CD14-positive monocyte (primary cell): ENCODE measurements around the gene KCNC3. TPM values are rescaled to one million over a fixed set of nuclear protein-coding genes. Genes with fewer than 3 reads are reported as not detected.
"Not testable (repeated sequence)": the region's sequence is repeated elsewhere in the genome, so short reads cannot be mapped to it uniquely, and the experiment has no call there.

Experiments used
- DNase-seq, 3 donors: peaks; one replicate each; pipeline ENCODE4 v3.0.0-alpha.2; 2011 to 2022
- H2AFZ ChIP-seq: 2 replicates; pipeline ENCODE4 v1.6.0; 2012; ENCODE audit warnings: mild to moderate bottlenecking, low read depth, low read length, inconsistent platforms; ENCODE audit not compliant: insufficient read depth, poor library complexity, severe bottlenecking
- H3K27ac ChIP-seq, 2 donors: 1 replicate in 1 of 2; 2 replicates in 1 of 2; pipeline ENCODE4 v1.5.1; 2012 to 2013; ENCODE audit warnings: low read length in 2 of 2, control low read depth in 1 of 2, inconsistent platforms in 1 of 2, low read depth in 1 of 2, mild to moderate bottlenecking in 1 of 2
- H3K27me3 ChIP-seq, 2 donors: one replicate each; pipeline versions ENCODE4 v1.6.0 to v1.6.1; 2011 to 2013; ENCODE audit warnings: low read length in 2 of 2; ENCODE audit not compliant: control insufficient read depth in 2 of 2, insufficient read depth in 2 of 2
- H3K36me3 ChIP-seq, 2 donors: replicated peaks in 1 of 2; 1 replicate in 1 of 2; 2 replicates in 1 of 2; pipeline versions ENCODE4 v1.5.1 to v1.6.1; 2012 to 2013; ENCODE audit warnings: low read length in 2 of 2, control low read depth in 1 of 2, inconsistent platforms in 1 of 2, mild to moderate bottlenecking in 1 of 2; ENCODE audit not compliant: insufficient read depth in 2 of 2, control insufficient read depth in 1 of 2
- H3K4me1 ChIP-seq, 2 donors: 1 replicate in 1 of 2; 2 replicates in 1 of 2; pipeline versions ENCODE4 v1.5.1 to v1.6.1; 2012 to 2013; ENCODE audit warnings: low read length in 2 of 2, control low read depth in 1 of 2, inconsistent platforms in 1 of 2, mild to moderate bottlenecking in 1 of 2, moderate library complexity in 1 of 2; ENCODE audit not compliant: insufficient read depth in 2 of 2, control insufficient read depth in 1 of 2
- H3K4me2 ChIP-seq: replicated peaks from 2 replicates; pipeline ENCODE3; 2012; ENCODE audit warnings: low read length, moderate library complexity, mild to moderate bottlenecking; ENCODE audit not compliant: poor library complexity, severe bottlenecking; ENCODE audit errors: extremely low read depth
- H3K4me3 ChIP-seq, 3 experiments: fragments of 200-600 bp in 1 of 3; sonication (generic) in 1 of 3; replicated peaks in 1 of 3; 1 replicate in 2 of 3; 2 replicates in 1 of 3; pipeline ENCODE4 v1.5.1; 2011 to 2013; ENCODE audit warnings: low read length in 3 of 3, mild to moderate bottlenecking in 3 of 3, control low read depth in 2 of 3, low read depth in 2 of 3, inconsistent platforms in 1 of 3, moderate library complexity in 1 of 3
- H3K79me2 ChIP-seq: 2 replicates; pipeline ENCODE4 v1.6.0; 2012; ENCODE audit warnings: mild to moderate bottlenecking, control low read depth, inconsistent platforms, low read length, moderate library complexity; ENCODE audit not compliant: insufficient read depth
- H3K9ac ChIP-seq: 2 replicates; pipeline ENCODE4 v1.6.0; 2017; ENCODE audit warnings: low read length, mild to moderate bottlenecking; ENCODE audit not compliant: insufficient read depth, poor library complexity, severe bottlenecking
- H3K9me3 ChIP-seq, 2 donors: replicated peaks in 1 of 2; 1 replicate in 1 of 2; 2 replicates in 1 of 2; pipeline versions ENCODE4 v1.5.1 to v1.6.1; 2012 to 2013; ENCODE audit warnings: low read length in 2 of 2, control low read depth in 1 of 2; ENCODE audit not compliant: control insufficient read depth in 1 of 2, insufficient read depth in 1 of 2
- H4K20me1 ChIP-seq: 2 replicates; pipeline ENCODE4 v1.6.0; 2012; ENCODE audit warnings: mild to moderate bottlenecking, low read length, control low read depth, moderate library complexity; ENCODE audit not compliant: insufficient read depth
- H3K27ac Mint-ChIP-seq, 7 donors: one replicate each; pipeline ENCODE4 v1.8.0; 2020; ENCODE audit warnings: mild to moderate bottlenecking in 7 of 7, mixed read lengths in 7 of 7, moderate library complexity in 6 of 7, inconsistent platforms in 2 of 7
- H3K27me3 Mint-ChIP-seq, 3 donors: one replicate each; pipeline ENCODE4 v1.8.0; 2021 to 2022; ENCODE audit warnings: low read depth in 3 of 3, mild to moderate bottlenecking in 3 of 3, mixed read lengths in 3 of 3, moderate library complexity in 3 of 3, inconsistent platforms in 1 of 3
- H3K36me3 Mint-ChIP-seq, 2 donors: one replicate each; pipeline ENCODE4 v1.8.0; 2020; ENCODE audit warnings: mixed read lengths in 2 of 2, inconsistent platforms in 1 of 2, mild to moderate bottlenecking in 1 of 2
- H3K4me1 Mint-ChIP-seq: one replicate; pipeline ENCODE4 v1.8.0; 2020; ENCODE audit warnings: mild to moderate bottlenecking, mixed read lengths
- H3K4me3 Mint-ChIP-seq, 2 donors: one replicate each; pipeline ENCODE4 v1.8.0; 2020; ENCODE audit warnings: mild to moderate bottlenecking in 2 of 2, mixed read lengths in 2 of 2, moderate library complexity in 1 of 2
- H3K9me3 Mint-ChIP-seq, 7 donors: one replicate each; pipeline ENCODE4 v1.8.0; 2020 to 2022; ENCODE audit warnings: mixed read lengths in 7 of 7, mild to moderate bottlenecking in 6 of 7, moderate library complexity in 6 of 7, inconsistent platforms in 2 of 7
- WGBS: methylation state at CpG from one replicate; pipeline ENCODE4 v1.1.5; 2013; ENCODE audit warnings: missing lambda C conversion rate; ENCODE audit not compliant: insufficient coverage; 5-methylcytosine and 5-hydroxymethylcytosine counted together
- intact Hi-C, 2 donors: fragments of 100-400 bp; cut with micrococcal nuclease; formaldehyde crosslinking; loops; one replicate each; pipeline versions ENCODE4 v1.15.0 to v1.15.1; 2023
- polyA plus RNA-seq, 3 donors: library from polyadenylated mRNA; depleted of rRNA in 1 of 3; unstranded in 2 of 3; stranded (reverse) in 1 of 3; fragments of 300-500 nt in 2 of 3; fragments of >200 nt in 1 of 3; fragmentation: Illumina TruSeq in 2 of 3; gene quantifications; 1 replicate in 2 of 3; 2 replicates in 1 of 3; pipeline ENCODE4 v1.2.3, GENCODE V29; 2012 to 2021
- TF ChIP-seq, protein P1 (sequence below): fragments of 200-600 bp; IDR thresholded peaks from one replicate; pipeline ENCODE4 v1.8.0; 2022; ENCODE audit warnings: antibody characterized with exemption, mild to moderate bottlenecking

The KCNC3 gene
- polyA plus RNA-seq, 3 donors, result 0.04 to 23.6 TPM; not detected in 1

DNA sequence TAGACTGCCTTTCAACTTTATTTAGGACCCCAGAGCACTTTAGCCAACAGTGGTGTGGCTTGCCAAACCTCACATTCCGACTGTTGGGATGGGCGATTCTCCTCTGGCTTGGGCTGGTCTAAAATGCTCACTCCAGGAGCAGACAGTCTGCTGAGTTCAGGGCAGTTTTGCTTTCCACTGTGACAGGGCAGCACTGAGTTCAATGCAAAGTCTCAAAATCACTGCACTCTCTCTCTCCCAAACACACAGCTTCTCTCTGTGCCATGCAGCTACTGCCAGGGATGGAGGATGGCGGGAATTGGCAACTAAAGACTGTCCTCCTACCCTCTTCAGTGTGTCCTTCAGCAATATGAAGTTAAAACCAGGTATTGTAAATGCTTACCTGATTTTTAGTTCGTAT lies 23.1 kb upstream of the KCNC3 start:
- Mint-ChIP-seq H3K27ac (no peak overlapping the region), H3K36me3 (no peaks in the 10 kb centered on the region), H3K27me3 (peaks cover 2 to 9% (median 5%) of the 10 kb centered on the region in 3 donors), H3K4me3 (no peak overlapping the region), H3K9me3 (peaks cover 0 to 3% (median 0%) of the 10 kb centered on the region in 7 donors), H3K4me1 (peaks cover 16% of the 10 kb centered on the region)
- Histone ChIP-seq H2AFZ (no peak overlapping the region), H3K9me3 (no peaks in the 10 kb centered on the region), H3K27me3 (no peaks in the 10 kb centered on the region), H3K27ac (no peak overlapping the region), H3K9ac (no peak overlapping the region), H3K79me2 (no peaks in the 10 kb centered on the region), H3K36me3 (no peaks in the 10 kb centered on the region), H4K20me1 (no peaks in the 10 kb centered on the region), H3K4me1 (peaks cover 13% of the 10 kb centered on the region in 2 donors), H3K4me2 (no peak overlapping the region), H3K4me3 (no peak overlapping the region)
- intact Hi-C loops, result no loop called here
- TF ChIP-seq, protein P1, sequence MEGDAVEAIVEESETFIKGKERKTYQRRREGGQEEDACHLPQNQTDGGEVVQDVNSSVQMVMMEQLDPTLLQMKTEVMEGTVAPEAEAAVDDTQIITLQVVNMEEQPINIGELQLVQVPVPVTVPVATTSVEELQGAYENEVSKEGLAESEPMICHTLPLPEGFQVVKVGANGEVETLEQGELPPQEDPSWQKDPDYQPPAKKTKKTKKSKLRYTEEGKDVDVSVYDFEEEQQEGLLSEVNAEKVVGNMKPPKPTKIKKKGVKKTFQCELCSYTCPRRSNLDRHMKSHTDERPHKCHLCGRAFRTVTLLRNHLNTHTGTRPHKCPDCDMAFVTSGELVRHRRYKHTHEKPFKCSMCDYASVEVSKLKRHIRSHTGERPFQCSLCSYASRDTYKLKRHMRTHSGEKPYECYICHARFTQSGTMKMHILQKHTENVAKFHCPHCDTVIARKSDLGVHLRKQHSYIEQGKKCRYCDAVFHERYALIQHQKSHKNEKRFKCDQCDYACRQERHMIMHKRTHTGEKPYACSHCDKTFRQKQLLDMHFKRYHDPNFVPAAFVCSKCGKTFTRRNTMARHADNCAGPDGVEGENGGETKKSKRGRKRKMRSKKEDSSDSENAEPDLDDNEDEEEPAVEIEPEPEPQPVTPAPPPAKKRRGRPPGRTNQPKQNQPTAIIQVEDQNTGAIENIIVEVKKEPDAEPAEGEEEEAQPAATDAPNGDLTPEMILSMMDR, result no peak
- 93% methylated on average over 3 of the region's 4 CpGs for WGBS
- no peak for DNase-seq

DNA sequence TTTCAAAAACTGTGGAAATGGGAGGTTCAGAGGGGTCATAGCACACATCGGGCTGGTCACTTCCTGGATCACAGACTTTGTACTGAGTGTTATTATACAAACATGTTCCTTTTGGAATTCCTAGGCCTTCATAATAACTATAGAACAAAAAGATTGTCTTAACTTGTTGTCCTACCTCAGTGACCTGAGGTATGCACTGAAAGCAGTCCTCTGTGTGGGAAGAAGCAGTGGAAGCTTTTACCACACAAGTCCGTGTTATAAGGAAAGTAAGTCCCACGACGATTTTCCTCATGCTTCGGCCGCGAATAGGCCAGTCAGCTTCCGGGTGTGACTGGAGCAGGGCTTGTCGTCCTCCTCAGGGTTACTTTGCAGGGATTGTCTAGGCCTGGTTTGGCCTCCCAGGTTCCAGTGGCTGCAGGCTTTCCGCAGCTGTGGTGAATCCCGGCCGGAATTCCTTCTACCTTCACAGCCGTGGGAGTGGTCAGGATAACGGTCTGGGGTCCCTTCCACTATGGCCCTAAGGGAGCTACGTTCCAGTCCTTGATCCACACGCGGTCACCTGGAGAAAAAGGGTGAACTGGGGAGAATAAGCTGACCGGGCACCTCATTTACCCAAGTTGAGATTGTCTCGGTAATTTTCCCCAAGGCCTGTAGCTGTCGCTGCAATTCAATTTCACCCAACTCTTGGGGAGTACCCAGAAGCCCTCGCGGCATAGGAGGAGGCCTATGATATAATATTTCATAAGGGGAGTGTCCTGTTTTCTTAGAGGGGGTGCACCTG lies 20.3 kb upstream of the KCNC3 start:
- Mint-ChIP-seq H3K9me3 (peaks cover 0 to 4% (median 0%) of the 10 kb centered on the region in 7 donors), H3K36me3 (no peaks in the 10 kb centered on the region), H3K4me3 (no peak overlapping the region), H3K27ac (no peak overlapping the region), H3K4me1 (peaks cover 36% of the 10 kb centered on the region), H3K27me3 (peaks cover 0 to 4% (median 2%) of the 10 kb centered on the region in 3 donors)
- Histone ChIP-seq H3K4me1 (peaks cover 38 to 39% of the 10 kb centered on the region in 2 donors), H3K9ac (no peak overlapping the region), H3K4me3 (no peak overlapping the region), H3K27me3 (no peaks in the 10 kb centered on the region), H3K36me3 (no peaks in the 10 kb centered on the region), H3K79me2 (peaks cover 5% of the 10 kb centered on the region), H3K4me2 (no peak overlapping the region), H3K9me3 (no peaks in the 10 kb centered on the region), H3K27ac (no peak overlapping the region), H4K20me1 (no peaks in the 10 kb centered on the region), H2AFZ (no peak overlapping the region)
- WGBS, result 93% methylated on average over 14 of the region's 22 CpGs
- TF ChIP-seq, protein P1, result no peak
- DNase-seq, result no peak
- intact Hi-C loops, result loop anchor here in 1 of 2 donors (2.0 kb wide), 1 partner anchor 19 kb away; no protein-coding TSS in a partner anchor

DNA sequence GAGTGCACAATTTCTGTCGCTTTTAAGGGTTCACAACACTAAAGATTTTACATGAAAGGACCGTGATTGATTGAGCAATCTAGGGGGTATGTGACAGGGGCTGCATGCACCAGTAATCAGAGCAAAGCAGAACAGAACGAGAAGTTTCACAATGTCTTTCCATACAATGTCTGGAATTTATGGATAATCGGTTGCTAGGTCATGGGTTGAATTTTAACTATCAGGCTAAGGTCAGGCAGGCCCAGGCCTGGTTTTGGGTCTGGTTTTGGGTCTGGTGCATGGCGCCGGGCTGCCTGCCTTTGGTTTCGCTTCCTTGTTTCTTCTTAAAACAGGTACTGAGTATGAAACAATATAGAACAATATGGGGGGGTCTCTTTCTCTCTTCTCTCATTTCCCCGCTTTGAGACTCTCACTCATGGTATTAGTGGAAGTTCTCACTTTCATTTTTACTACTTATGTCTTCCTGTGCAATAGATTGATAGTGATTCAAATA lies 18.0 kb upstream of the KCNC3 start:
- Mint-ChIP-seq H3K27ac (peak overlapping the region; percentile 66 to 87 (median 79)), H3K4me3 (peak overlapping the region in 1 of 2 donors; percentile 70), H3K4me1 (peaks cover 52% of the 10 kb centered on the region)
- H3K27me3 Mint-ChIP-seq, H3K36me3 ChIP-seq, H3K9ac ChIP-seq, H2AFZ ChIP-seq, H3K9me3 ChIP-seq, intact Hi-C loops, H3K36me3 Mint-ChIP-seq, H4K20me1 ChIP-seq, H3K9me3 Mint-ChIP-seq, H3K27me3 ChIP-seq: not testable (repeated sequence)
- Histone ChIP-seq H3K4me3 (peak overlapping the region in 1 of 3 experiments; percentile 39), H3K79me2 (peaks cover 28% of the 10 kb centered on the region), H3K4me1 (peaks cover 61% of the 10 kb centered on the region in 2 donors), H3K27ac (peak overlapping the region in 1 of 2 donors; percentile 69), H3K4me2 (peak overlapping the region; percentile 22)
- 23% methylated on average over 4 of the region's 8 CpGs for WGBS
- DNase-seq, result peak in 2 of 3 donors; percentile 32 to 37
